GM11168 (cell line): ENCODE data around the gene SF3B5.
"Not testable (repeated sequence)": the region's sequence is repeated elsewhere in the genome, so short reads cannot be mapped to it uniquely, and the experiment has no call there.

Experiments used
- in situ Hi-C: fragments of 300-500 bp; cut with MboI; formaldehyde crosslinking; loops from one replicate; pipeline ENCODE4 v1.12.0; 2022; ENCODE audit warnings: low sequenced_read_pairs; ENCODE audit not compliant: unreplicated experiment

SF3B5 gene

GRCh38 chr6:144095134-144096002 is at the start of gene SF3B5:
TSS of gene SF3B5 (minus strand) at chr6:144095573. CDS start at chr6:144095497, 76 bp downstream.
- in situ Hi-C loops = no loop called here

GRCh38 chr6:144144996-144145395 is 49.6 kb upstream of the SF3B5 start:
- in situ Hi-C loops = no loop called here

GRCh38 chr6:144143878-144144277 is 48.5 kb upstream of the SF3B5 start:
- in situ Hi-C loops = no loop called here

DNA sequence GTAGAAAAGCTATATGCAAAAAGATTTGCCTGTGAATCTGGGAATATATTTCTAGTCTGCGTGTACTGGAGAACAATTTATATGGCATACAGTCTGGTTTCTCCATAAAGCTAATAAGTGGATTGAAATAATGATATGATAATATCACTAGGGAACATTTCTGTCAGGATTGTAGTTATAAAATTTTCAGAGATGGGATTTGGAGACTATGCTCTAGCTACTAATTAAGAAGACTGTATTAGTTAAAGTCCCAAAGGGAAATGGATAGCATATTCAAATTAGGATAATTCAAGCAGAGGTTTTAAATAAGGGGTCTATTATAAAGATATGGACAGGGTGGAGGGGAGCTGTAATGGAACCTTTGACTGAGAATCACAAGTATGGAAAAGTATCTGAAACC is 47.7 kb upstream of the SF3B5 start:
- in situ Hi-C loops = no loop called here

DNA sequence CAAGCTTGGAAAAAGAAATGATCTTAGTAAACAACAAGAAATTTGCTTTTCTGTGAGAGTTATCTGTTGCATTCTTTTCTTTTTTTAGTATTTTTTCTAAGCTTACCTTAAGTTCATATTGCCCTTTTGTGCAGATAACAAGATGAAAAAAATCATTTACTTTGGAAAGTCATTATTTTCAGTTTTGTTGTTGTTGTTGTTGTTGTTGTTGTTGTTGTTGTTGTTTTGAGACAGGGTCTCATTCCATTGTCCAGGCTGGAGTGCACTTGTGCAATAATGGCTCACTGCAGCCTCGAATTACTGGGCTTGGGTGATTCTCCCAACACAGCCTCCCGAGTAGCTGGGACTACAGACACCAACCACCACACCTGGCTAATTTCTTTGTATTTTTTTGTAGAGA is 46.1 kb upstream of the SF3B5 start:
- in situ Hi-C loops = no loop called here

DNA sequence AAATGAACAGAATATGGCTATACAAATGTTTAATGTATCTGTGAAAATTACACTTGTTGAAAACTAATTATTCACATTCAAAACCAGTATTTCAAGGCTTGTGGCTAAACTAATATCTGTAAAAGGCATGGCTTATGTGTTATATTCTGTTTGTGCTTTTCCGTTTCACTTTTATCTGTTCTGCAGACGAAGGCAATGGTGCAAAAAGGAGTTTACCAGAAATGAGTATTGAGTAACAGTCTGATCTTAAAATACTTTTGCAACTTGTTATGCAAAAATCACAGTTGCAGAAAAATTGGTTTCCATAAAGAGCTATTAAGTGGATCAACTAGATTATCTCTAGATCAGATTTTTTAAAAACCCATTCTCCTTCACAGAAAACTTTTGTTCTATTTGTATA is 45.5 kb upstream of the SF3B5 start:
- in situ Hi-C loops = no loop called here

GRCh38 chr6:144139817-144140216 is 44.4 kb upstream of the SF3B5 start:
- in situ Hi-C loops = no loop called here

DNA sequence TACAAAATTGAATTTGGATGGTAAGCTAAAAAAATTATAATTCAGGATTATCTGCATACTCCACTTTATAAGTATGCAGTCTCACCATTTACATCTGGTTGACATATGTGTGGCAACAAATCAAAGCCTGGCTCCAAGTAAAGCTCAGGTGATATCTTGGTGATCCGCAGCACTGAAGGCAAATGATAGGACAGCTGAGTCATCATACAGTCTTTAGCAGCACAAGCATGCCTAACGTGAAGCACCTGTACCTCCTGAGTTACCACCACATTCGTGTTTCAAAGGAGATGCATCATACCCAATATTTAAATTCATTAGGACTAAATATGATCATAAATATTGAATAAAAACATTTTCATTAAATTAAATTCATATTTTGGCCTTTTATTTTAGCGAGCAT is 43.2 kb upstream of the SF3B5 start:
- in situ Hi-C loops = no loop called here

DNA sequence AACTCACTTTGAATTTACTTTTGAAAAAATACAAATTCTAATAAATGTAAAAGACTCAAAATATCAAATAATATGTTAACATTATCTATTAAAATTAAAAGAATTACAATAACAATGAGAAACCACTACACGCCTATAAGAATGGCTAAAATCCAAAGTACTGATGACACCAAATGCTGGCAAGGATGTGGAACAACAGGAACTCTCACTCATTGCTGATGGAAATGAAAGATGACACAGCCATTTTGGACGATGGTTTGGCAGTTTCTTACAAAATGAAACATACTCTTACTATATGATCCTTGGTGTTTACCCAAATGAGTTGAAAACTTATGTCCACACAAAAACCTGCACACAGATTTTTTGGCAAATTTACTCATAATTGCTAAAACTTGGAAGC is 39.4 kb upstream of the SF3B5 start:
- in situ Hi-C loops = no loop called here

- in situ Hi-C loops = no loop called here
Observed at GRCh38 chr6:144134176-144134575, 38.8 kb upstream of the SF3B5 start.

DNA sequence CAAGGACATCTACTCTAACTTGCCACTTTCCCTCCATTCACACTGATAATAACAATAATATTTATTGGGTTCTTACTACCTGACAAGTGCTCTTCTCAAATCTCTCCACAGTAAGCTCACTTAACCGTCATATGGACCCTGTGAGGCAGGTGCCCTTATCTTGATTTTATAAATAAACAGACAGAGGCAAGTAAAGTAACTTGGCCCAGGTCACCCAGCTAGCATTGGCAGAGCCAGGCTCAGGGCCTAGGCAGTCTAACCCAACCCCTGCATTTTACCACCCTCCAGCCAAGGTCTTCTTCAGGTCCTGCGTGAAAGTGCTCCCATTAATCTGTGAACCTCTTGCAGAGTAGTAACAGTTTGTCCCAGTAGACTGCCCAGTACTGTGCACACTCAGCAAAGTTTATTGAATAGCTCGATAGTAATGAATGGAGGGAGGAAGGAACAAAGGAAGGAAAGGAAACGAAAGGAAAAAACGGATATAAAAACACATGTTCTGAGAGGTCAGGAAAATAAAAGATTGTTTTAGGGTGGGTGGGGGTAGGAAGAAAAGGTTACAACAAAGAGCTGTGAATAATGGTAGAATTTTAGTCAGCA is 38.0 kb upstream of the SF3B5 start:
- in situ Hi-C loops = no loop called here

DNA sequence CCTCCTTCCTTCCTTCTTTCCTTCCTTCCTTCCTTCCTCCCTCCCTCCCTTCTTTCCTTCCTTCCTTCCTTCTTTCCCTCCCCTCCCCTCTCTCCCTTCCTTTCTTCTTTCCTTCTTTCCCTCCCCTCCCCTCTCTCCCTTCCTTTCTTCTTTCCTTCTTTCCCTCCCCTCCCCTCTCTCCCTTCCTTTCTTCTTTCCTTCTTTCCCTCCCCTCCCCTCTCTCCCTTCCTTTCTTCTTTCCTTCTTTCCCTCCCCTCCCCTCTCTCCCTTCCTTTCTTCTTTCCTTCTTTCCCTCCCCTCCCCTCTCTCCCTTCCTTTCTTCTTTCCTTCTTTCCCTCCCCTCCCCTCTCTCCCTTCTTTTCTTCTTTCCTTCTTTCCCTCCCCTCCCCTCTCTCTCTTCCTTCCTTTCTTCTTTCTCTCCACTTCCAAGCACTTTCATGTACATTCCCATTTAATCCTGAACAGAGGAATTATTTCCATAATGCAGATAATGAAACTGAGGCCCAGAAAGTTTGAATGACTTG is 36.9 kb upstream of the SF3B5 start:
- in situ Hi-C loops = not testable (repeated sequence)

- in situ Hi-C loops = no loop called here
Observed at GRCh38 chr6:144131248-144131709, 35.9 kb upstream of the SF3B5 start.

DNA sequence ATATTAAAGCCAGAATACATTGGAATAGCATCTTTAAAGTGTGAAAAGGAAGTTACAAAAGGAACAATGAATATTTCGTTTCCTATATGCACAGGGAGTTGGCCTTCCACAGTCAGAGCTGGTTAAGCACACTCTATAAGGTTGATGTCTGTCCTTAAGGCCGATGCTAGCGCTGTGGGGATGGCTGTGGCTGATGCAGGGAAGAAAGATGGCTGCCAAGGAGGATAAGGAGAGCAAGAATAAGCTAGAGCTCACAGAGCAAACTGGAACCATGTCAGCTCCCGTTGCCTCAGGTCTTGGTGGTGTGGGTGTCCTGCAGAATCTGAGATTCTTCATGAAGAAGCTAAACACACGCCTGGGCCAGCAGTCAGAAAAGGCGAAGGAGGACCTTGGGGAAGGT is 34.1 kb upstream of the SF3B5 start:
- in situ Hi-C loops = loop anchor here (5.0 kb wide), 1 partner anchor 53 kb away; no protein-coding TSS in a partner anchor

GRCh38 chr6:144127097-144127496 is 31.7 kb upstream of the SF3B5 start:
- in situ Hi-C loops = loop anchor here (5.0 kb wide), 1 partner anchor 55 kb away; no protein-coding TSS in a partner anchor

DNA sequence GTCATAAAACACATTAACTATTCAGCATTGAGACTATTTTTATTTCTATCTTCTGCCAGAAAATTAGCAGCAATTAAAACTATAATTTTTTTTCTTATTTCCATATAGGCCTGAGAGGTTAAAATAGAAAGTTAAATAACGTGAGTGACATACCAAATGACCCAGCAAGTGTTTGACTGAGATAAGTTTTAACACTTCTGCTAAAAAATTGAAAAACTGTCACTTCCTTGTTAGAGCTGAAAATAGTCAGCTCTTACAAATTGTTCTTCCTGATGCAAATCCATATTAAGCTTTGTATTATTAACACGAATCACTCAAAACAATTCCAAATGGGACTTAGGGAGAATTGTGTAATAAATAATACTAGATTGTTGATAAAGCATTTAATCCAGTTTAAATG is 28.5 kb upstream of the SF3B5 start:
- in situ Hi-C loops = loop anchor here (25.0 kb wide), 1 partner anchor 363 kb away; no protein-coding TSS in a partner anchor

DNA sequence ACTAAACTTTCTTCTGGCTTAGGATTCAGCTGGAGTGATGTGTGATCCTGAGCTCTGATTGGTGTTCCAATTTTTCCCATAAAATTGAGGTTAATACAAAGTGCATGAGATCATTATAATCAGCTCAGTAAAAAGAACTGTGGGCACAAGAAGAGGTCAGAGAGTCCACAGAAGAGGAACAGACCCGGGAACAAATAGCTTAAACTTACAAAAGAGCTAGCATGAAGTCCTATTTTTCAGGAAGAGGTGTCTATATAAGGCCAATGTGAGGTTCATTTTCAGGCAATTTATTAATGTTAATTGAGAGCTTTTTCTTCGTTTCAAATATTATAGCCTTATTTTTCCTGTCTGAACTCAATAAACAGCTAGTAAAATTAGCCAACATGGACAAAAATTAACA is 28.0 kb upstream of the SF3B5 start:
- in situ Hi-C loops = loop anchor here (25.0 kb wide), 1 partner anchor 364 kb away; no protein-coding TSS in a partner anchor

GRCh38 chr6:144122861-144123260 is 27.5 kb upstream of the SF3B5 start:
- in situ Hi-C loops = loop anchor here (25.0 kb wide), 1 partner anchor 364 kb away; no protein-coding TSS in a partner anchor

- in situ Hi-C loops = loop anchor here (25.0 kb wide), 1 partner anchor 368 kb away; no protein-coding TSS in a partner anchor
Observed at GRCh38 chr6:144119376-144119775, 24.0 kb upstream of the SF3B5 start.

GRCh38 chr6:144115219-144115618 is 19.8 kb upstream of the SF3B5 start:
- in situ Hi-C loops = loop anchor here (25.0 kb wide), 1 partner anchor 372 kb away; no protein-coding TSS in a partner anchor

DNA sequence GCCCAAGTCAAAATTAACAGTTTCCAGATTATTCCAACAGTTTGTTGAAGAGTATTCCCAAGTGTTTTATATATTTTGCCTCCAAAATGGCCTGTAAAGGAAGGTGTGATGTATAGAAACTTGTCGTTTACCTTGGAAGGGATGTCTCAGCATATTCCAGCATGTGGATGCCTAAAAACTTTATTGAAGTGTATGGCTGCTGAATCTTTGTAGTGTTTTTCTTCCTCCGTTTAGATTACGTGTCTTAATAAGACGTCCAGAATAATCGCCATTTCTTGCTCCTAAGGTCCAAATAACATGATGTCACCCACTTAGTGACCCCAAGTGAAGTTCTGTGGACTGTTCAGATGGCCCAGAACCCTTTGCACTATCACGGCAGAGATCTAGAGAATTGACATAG is 18.0 kb upstream of the SF3B5 start:
- in situ Hi-C loops = loop anchor here (25.0 kb wide), 1 partner anchor 374 kb away; no protein-coding TSS in a partner anchor
